ENCODE results near the gene PCDH9. TPM values are rescaled to one million over a fixed set of nuclear protein-coding genes. Genes with fewer than 3 reads are reported as not detected.

Gene PCDH9
- total RNA-seq, 1 experiment from 2014 or later: 5.8 TPM

GRCh38 chr13:66974889-66975288 is 255.2 kb downstream of the PCDH9 start:
- no peak overlapping the region for H3K4me3 ChIP-seq (ENCODE audit: low read depth, low read length, poor library complexity, severe bottlenecking)
- intact Hi-C loops (cut with micrococcal nuclease; ENCODE audit: unreplicated experiment): no loop called here
- POLR2A ChIA-PET (ENCODE audit: low non-redundant PET): no interaction called here
- CTCF ChIA-PET: no interaction called here
- peaks cover 24% of the 10 kb centered on the region for H3K27me3 ChIP-seq (replicated peaks; ENCODE audit: insufficient read depth, low read depth, low read length, poor library complexity)
- no peak for DNase-seq (ENCODE audit: low spot score)
- no peaks in the 10 kb centered on the region for H3K9me3 ChIP-seq (ENCODE audit: low read depth, low read length, poor library complexity, severe bottlenecking)
- TF ChIP-seq EZH2 (IDR thresholded peaks at IDR 0.05; ENCODE audit: borderline replicate concordance, low read depth, low read length, poor library complexity, severe bottlenecking) (no peak), CTCF (conservative IDR thresholded peaks at IDR 0.05; ENCODE audit: low read depth, low read length) (no peak)
- H3K27ac ChIP-seq (ENCODE audit: low read depth, low read length, poor library complexity, severe bottlenecking): no peak overlapping the region
- no peaks in the 10 kb centered on the region for H3K4me1 ChIP-seq (ENCODE audit: insufficient read depth, low read length, poor library complexity, severe bottlenecking)
- no TSS peak for BruUV-seq (replicated peaks)
- H3K36me3 ChIP-seq (ENCODE audit: insufficient read depth, low read length, poor library complexity, severe bottlenecking): no peaks in the 10 kb centered on the region

DNA sequence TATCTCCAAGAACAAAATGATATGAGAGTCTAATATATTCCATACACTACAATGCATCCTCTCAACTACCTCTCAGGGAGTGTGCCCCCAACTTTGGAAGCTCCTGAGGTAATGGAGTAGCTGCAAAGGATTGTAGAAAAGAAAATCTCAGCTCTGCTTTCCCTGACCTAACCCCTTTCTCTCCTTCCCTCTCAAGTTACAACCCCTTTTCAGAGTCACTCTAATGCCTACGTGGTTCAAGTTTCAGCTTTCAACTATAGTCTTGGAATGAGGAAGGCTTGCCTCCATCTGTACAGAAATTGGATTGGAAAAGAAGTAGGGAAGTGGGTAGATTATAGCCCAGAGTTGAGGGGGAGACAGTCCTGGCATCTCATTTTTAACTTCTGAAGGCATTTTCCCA is 256.0 kb downstream of the PCDH9 start:
- TF ChIP-seq CTCF (conservative IDR thresholded peaks at IDR 0.05; ENCODE audit: low read depth, low read length) (no peak), EZH2 (IDR thresholded peaks at IDR 0.05; ENCODE audit: borderline replicate concordance, low read depth, low read length, poor library complexity, severe bottlenecking) (no peak)
- intact Hi-C loops (cut with micrococcal nuclease; ENCODE audit: unreplicated experiment): no loop called here
- ChIA-PET POLR2A (ENCODE audit: low non-redundant PET) (no interaction called here), CTCF (no interaction called here)
- Histone ChIP-seq H3K4me3 (ENCODE audit: low read depth, low read length, poor library complexity, severe bottlenecking) (no peak overlapping the region), H3K4me1 (ENCODE audit: insufficient read depth, low read length, poor library complexity, severe bottlenecking) (no peaks in the 10 kb centered on the region), H3K9me3 (ENCODE audit: low read depth, low read length, poor library complexity, severe bottlenecking) (no peaks in the 10 kb centered on the region), H3K27ac (ENCODE audit: low read depth, low read length, poor library complexity, severe bottlenecking) (no peak overlapping the region), H3K36me3 (ENCODE audit: insufficient read depth, low read length, poor library complexity, severe bottlenecking) (no peaks in the 10 kb centered on the region), H3K27me3 (replicated peaks; ENCODE audit: insufficient read depth, low read depth, low read length, poor library complexity) (peaks cover 24% of the 10 kb centered on the region)
- no TSS peak for BruUV-seq (replicated peaks)
- no peak for DNase-seq (ENCODE audit: low spot score)

- Histone ChIP-seq H3K27me3 (replicated peaks; ENCODE audit: insufficient read depth, low read depth, low read length, poor library complexity) (peaks cover 23% of the 10 kb centered on the region), H3K4me1 (ENCODE audit: insufficient read depth, low read length, poor library complexity, severe bottlenecking) (no peaks in the 10 kb centered on the region), H3K27ac (ENCODE audit: low read depth, low read length, poor library complexity, severe bottlenecking) (no peak overlapping the region), H3K9me3 (ENCODE audit: low read depth, low read length, poor library complexity, severe bottlenecking) (no peaks in the 10 kb centered on the region), H3K4me3 (ENCODE audit: low read depth, low read length, poor library complexity, severe bottlenecking) (no peak overlapping the region), H3K36me3 (ENCODE audit: insufficient read depth, low read length, poor library complexity, severe bottlenecking) (no peaks in the 10 kb centered on the region)
- TF ChIP-seq EZH2 (IDR thresholded peaks at IDR 0.05; ENCODE audit: borderline replicate concordance, low read depth, low read length, poor library complexity, severe bottlenecking): no peak
- TF ChIP-seq CTCF (conservative IDR thresholded peaks at IDR 0.05; ENCODE audit: low read depth, low read length): no peak
- ChIA-PET POLR2A (ENCODE audit: low non-redundant PET) (no interaction called here), CTCF (no interaction called here)
- BruUV-seq (replicated peaks): no TSS peak
- no peak for DNase-seq (ENCODE audit: low spot score)
- intact Hi-C loops (cut with micrococcal nuclease; ENCODE audit: unreplicated experiment): no loop called here
Measured at GRCh38 chr13:66972659-66973058, 257.5 kb downstream of the PCDH9 start.

Measured in A673 (cell line).